ENCODE results near the gene HDX. TPM values are rescaled to one million over a fixed set of nuclear protein-coding genes. Genes with fewer than 3 reads are reported as not detected.

HDX gene, protein sequence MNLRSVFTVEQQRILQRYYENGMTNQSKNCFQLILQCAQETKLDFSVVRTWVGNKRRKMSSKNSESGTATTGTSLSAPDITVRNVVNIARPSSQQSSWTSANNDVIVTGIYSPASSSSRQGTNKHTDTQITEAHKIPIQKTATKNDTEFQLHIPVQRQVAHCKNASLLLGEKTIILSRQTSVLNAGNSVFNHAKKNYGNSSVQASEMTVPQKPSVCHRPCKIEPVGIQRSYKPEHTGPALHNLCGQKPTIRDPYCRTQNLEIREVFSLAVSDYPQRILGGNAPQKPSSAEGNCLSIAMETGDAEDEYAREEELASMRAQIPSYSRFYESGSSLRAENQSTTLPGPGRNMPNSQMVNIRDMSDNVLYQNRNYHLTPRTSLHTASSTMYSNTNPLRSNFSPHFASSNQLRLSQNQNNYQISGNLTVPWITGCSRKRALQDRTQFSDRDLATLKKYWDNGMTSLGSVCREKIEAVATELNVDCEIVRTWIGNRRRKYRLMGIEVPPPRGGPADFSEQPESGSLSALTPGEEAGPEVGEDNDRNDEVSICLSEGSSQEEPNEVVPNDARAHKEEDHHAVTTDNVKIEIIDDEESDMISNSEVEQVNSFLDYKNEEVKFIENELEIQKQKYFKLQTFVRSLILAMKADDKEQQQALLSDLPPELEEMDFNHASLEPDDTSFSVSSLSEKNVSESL
- total RNA-seq (2022; extraction: Qiagen RNA extraction; ENCODE audit: low read depth), result 1.9 to 3.1 TPM (median 2.7 TPM) in 5 replicates

DNA sequence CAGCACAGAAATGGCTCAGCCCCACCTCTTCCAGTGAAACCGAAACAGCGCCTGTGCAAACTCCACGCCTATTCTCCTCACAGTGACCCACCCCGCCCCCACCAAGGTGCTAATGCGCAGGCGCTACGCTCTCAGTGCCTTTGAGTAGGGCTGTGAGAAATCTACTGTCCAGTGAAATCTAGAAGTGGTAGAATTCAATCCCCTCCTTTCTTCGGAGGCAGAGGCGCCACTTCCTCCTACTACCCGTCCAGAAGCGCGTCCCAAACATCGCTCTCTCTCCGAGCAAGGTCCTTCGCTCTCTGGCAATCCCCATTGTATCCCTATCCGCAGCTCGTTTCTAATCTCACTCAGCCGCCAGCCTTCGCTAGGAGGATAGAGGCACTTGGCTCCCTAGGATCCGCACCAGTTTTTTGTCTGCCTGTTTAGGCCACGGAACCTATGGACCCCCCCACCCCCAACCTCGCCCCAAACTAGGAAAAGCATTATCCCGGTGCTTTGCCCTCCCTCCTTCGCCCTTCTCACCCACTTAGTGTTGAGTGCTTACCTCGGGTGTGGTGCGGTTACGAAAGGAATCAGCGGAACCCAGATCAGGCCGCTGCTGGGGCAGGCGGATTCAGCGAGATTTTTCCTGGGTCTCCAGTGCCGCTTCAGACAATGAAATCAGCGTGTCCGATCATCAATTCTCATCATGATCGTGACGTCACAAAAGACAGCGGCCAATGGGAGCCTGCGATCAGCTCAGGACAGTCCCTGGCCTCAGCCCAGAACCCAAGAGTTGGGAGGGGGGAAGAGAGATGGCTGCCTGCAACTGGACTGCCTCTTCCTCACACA lies at the start of gene HDX:
Gene HDX (minus strand): TSS at position 656 of the 831 bp plus-strand sequence. CDS start 27,056 bp downstream, outside the sequence.

Data from A549 treated with CpdA at 1 μM for 4 hours (cell line).